GM23248 (cell line): ENCODE results near the gene CHRNA3.

Experiments used
- EZH2 ChIP-seq: fragments of 200-600 bp; sonication (generic); IDR thresholded peaks from 2 replicates; pipeline ENCODE4 v1.6.1; 2018; ENCODE audit warnings: antibody characterized with exemption, mild to moderate bottlenecking; ENCODE audit not compliant: insufficient read depth, poor library complexity, severe bottlenecking
- EZH2phosphoT487 ChIP-seq: fragments of 200-600 bp; sonication (generic); IDR thresholded peaks from 2 replicates; pipeline ENCODE4 v1.6.1; 2018; ENCODE audit warnings: antibody characterized with exemption, moderate library complexity, mild to moderate bottlenecking, low read depth; ENCODE audit not compliant: insufficient read depth

DNA sequence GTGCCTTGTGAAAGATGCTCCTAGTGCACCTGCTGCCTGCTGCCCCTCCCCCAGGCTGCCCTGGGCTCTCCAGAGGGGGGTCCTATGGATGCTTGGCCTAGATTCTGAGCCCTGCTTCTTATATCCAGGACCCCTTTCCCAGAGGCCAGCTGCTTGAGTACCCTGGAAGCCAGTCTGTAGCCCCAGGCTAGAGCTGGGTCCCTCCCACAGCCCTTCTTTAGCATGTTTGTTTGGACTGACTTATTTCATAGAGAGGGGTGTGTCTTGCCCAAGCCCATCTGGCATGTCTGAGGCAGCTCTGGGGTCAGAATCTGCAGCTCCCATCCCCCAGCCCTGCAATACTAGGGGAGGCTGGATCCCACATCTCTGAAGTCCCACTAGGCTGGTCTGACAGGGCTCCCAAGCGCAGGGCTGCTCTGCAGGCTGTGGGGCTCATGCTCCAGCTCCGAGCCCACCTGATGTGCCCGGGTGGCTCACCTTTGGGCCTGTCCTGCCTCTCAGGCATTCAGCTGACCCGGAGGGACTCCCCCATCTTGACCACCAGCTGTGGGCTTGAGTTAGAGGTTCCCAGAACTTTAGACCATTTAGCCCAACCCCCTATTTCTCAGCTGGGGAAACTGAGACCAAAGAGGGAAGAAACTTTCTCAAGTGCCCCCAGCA is 17.1 kb upstream of the CHRNA3 start:
- no peak for TF ChIP-seq EZH2
- TF ChIP-seq EZH2phosphoT487 = no peak
